IMR-90 (cell line): ENCODE data around the gene MRPL12. TPM values are rescaled to one million over a fixed set of nuclear protein-coding genes. Genes with fewer than 3 reads are reported as not detected.

ENCODE experiments used
- ATAC-seq: fragments of 200-7000 bp; cut with Tn5 transposase; 2 replicates; pipeline ENCODE4 v1.9.1; 2020; ENCODE audit warnings: low read depth, mild to moderate bottlenecking, moderate library complexity
- BruUV-seq: library from RNA; stranded (reverse); fragments of 400-500 nt; replicated peaks from 2 replicates; lab custom pipeline; 2021; lab: Mats Ljungman, UMichigan
- CTCF ChIA-PET: fragments of 300-600 bp; formaldehyde crosslinking; extraction: SDS; loops from one replicate; lab custom pipeline; 2021; ENCODE audit warnings: antibody characterized with exemption; lab: Yijun Ruan, JAX
- POLR2A ChIA-PET: fragments of 300-600 bp; sonication (Branson Sonifier 250); formaldehyde crosslinking; loops from one replicate; lab custom pipeline; 2022; ENCODE audit warnings: antibody characterized with exemption; ENCODE audit not compliant: unreplicated experiment; lab: Charles Lee
- DNase-seq: peaks from one replicate; pipeline ENCODE4 v3.0.0; 2013
- H2AFZ ChIP-seq: replicated peaks from 2 replicates; pipeline ENCODE3; 2013; ENCODE audit warnings: low read length, mild to moderate bottlenecking; ENCODE audit not compliant: poor library complexity
- H2AK5ac ChIP-seq: 2 replicates; pipeline ENCODE4 v1.6.1; 2013; ENCODE audit warnings: low read depth, low read length, inconsistent platforms
- H2AK9ac ChIP-seq: replicated peaks from 2 replicates; pipeline ENCODE3; 2013; ENCODE audit warnings: mild to moderate bottlenecking, low read depth, low read length, moderate library complexity; ENCODE audit not compliant: poor library complexity
- H2BK120ac ChIP-seq: 2 replicates; pipeline ENCODE4 v1.6.1; 2013; ENCODE audit warnings: low read depth, low read length, inconsistent platforms
- H2BK15ac ChIP-seq: 3 replicates; pipeline ENCODE4 v1.6.1; 2013; ENCODE audit warnings: low read depth, low read length, inconsistent platforms
- H2BK20ac ChIP-seq: 2 replicates; pipeline ENCODE4 v1.6.1; 2013; ENCODE audit warnings: low read depth, mild to moderate bottlenecking, inconsistent platforms, low read length, moderate library complexity
- H2BK5ac ChIP-seq: 2 replicates; pipeline ENCODE4 v1.6.1; 2013; ENCODE audit warnings: mild to moderate bottlenecking, low read depth, low read length, inconsistent platforms; ENCODE audit not compliant: poor library complexity, severe bottlenecking
- H3K14ac ChIP-seq: replicated peaks from 2 replicates; pipeline ENCODE4 v1.6.1; 2013; ENCODE audit warnings: low read depth, low read length, inconsistent platforms
- H3K18ac ChIP-seq: 2 replicates; pipeline ENCODE4 v1.6.1; 2013; ENCODE audit warnings: low read depth, low read length, control low read depth
- H3K23ac ChIP-seq: 2 replicates; pipeline ENCODE4 v1.6.1; 2013; ENCODE audit warnings: low read depth, low read length, inconsistent platforms
- H3K27ac ChIP-seq: 2 replicates; pipeline ENCODE4 v1.5.1; 2013; ENCODE audit warnings: mild to moderate bottlenecking, control low read depth, low read length; ENCODE audit not compliant: insufficient read depth
- H3K27me3 ChIP-seq: 2 replicates; pipeline ENCODE4 v1.6.1; 2013; ENCODE audit warnings: low read length; ENCODE audit not compliant: control insufficient read depth, insufficient read depth
- H3K36me3 ChIP-seq: 2 replicates; pipeline ENCODE4 v1.6.1; 2013; ENCODE audit warnings: low read length, mixed read lengths; ENCODE audit not compliant: control insufficient read depth, insufficient read depth
- H3K4ac ChIP-seq: 2 replicates; pipeline ENCODE4 v1.6.1; 2013; ENCODE audit warnings: low read depth, low read length, inconsistent platforms
- H3K4me1 ChIP-seq: 2 replicates; pipeline ENCODE4 v1.6.1; 2013; ENCODE audit warnings: low read length, mixed read lengths; ENCODE audit not compliant: control insufficient read depth, insufficient read depth
- H3K4me2 ChIP-seq: 2 replicates; pipeline ENCODE4 v1.6.1; 2013; ENCODE audit warnings: low read depth, mild to moderate bottlenecking, control low read depth, low read length, moderate library complexity
- H3K4me3 ChIP-seq: 2 replicates; pipeline ENCODE4 v1.5.1; 2013; ENCODE audit warnings: low read depth, mild to moderate bottlenecking, control low read depth, low read length, moderate library complexity; ENCODE audit not compliant: insufficient read depth
- H3K56ac ChIP-seq: 2 replicates; pipeline ENCODE4 v1.6.1; 2013; ENCODE audit warnings: low read length, inconsistent platforms; ENCODE audit not compliant: insufficient read depth; ENCODE audit errors: extremely low read depth
- H3K79me1 ChIP-seq, 2 experiments: 2 replicates each; pipeline ENCODE4 v1.6.1; 2013; ENCODE audit warnings: low read length in 2 of 2, inconsistent platforms in 1 of 2, low read depth in 1 of 2
- H3K9ac ChIP-seq: 2 replicates; pipeline ENCODE4 v1.6.1; 2013; ENCODE audit warnings: low read depth, low read length, control low read depth
- H3K9me1 ChIP-seq: 2 replicates; pipeline ENCODE4 v1.6.1; 2013; ENCODE audit warnings: low read length, inconsistent platforms; ENCODE audit not compliant: insufficient read depth
- H3K9me3 ChIP-seq: 2 replicates; pipeline ENCODE4 v1.6.1; 2013; ENCODE audit warnings: low read length; ENCODE audit not compliant: control insufficient read depth, insufficient read depth
- H4K20me1 ChIP-seq: 2 replicates; pipeline ENCODE4 v1.6.1; 2013; ENCODE audit warnings: low read length, inconsistent platforms; ENCODE audit not compliant: insufficient read depth
- H4K5ac ChIP-seq: 2 replicates; pipeline ENCODE4 v1.6.1; 2013; ENCODE audit warnings: mild to moderate bottlenecking, low read depth, low read length, control low read depth
- H4K8ac ChIP-seq, 2 experiments: 2 replicates each; pipeline ENCODE4 v1.6.1; 2013; ENCODE audit warnings: low read depth in 2 of 2, low read length in 2 of 2, control low read depth in 1 of 2, inconsistent platforms in 1 of 2
- H4K91ac ChIP-seq: 2 replicates; pipeline ENCODE4 v1.6.1; 2013; ENCODE audit warnings: low read depth, low read length, inconsistent platforms; ENCODE audit not compliant: insufficient read depth
- CEBPB ChIP-seq: IDR thresholded peaks from 2 replicates; pipeline ENCODE4 v1.6.1; 2012; ENCODE audit warnings: low read depth, low read length, improper control_type of control experiment
- ELK1 ChIP-seq: fragments of 150-350 bp; IDR thresholded peaks from 2 replicates; pipeline ENCODE4 v1.6.1; 2016; ENCODE audit warnings: low read depth, mild to moderate bottlenecking, low read length, moderate library complexity, borderline replicate concordance
- MAZ ChIP-seq: IDR thresholded peaks from 2 replicates; pipeline ENCODE4 v1.6.1; 2012; ENCODE audit warnings: low read depth, mild to moderate bottlenecking, low read length, improper control_type of control experiment, moderate library complexity, borderline replicate concordance
- NFE2L2 ChIP-seq: fragments of 150-350 bp; IDR thresholded peaks from 2 replicates; pipeline ENCODE4 v1.6.1; 2016; ENCODE audit warnings: low read depth, mild to moderate bottlenecking, low read length
- WGBS, 2 experiments: methylation state at CpG; one replicate each; pipeline versions ENCODE4 v1.1.5 to v1.1.7; 2013; ENCODE audit warnings: missing lambda C conversion rate in 2 of 2; ENCODE audit not compliant: insufficient read length in 1 of 2; ENCODE audit errors: extremely low coverage in 2 of 2; 5-methylcytosine and 5-hydroxymethylcytosine counted together
- dilution Hi-C: fragments of 300-500 bp; cut with HindIII; formaldehyde crosslinking; loops from one replicate; pipeline ENCODE4 v1.14.3; 2018; ENCODE audit warnings: low sequenced_read_pairs; ENCODE audit not compliant: unreplicated experiment
- in situ Hi-C: fragments of 300-500 bp; cut with MboI; formaldehyde crosslinking; loops from 3 replicates; pipeline ENCODE4 v1.14.3; 2019; ENCODE audit warnings: low sequenced_read_pairs, inconsistent platforms, mixed read lengths
- intact Hi-C: fragments of 100-400 bp; cut with micrococcal nuclease; formaldehyde crosslinking; loops from 2 replicates; pipeline ENCODE4 v1.10.0; 2022
- polyA plus RNA-seq, 3 experiments: library from polyadenylated mRNA; depleted of rRNA; stranded (reverse); fragments of >200 nt; gene quantifications; 2 replicates each; pipeline ENCODE4 v1.2.3, GENCODE V29; 2012; ENCODE audit warnings: low replicate concordance in 1 of 3
- total RNA-seq: library from RNA; depleted of rRNA; stranded (reverse); fragments of >200 nt; gene quantifications from 2 replicates; pipeline ENCODE4 v1.2.3, GENCODE V29; 2012
- TF ChIP-seq, protein P1 (sequence below): conservative IDR thresholded peaks from 2 replicates; pipeline ENCODE4 v1.5.1; 2012; ENCODE audit warnings: mild to moderate bottlenecking, low read depth, low read length, improper control_type of control experiment

The MRPL12 gene
- total and polyA plus RNA-seq, 2 of the 4 experiments (the other 2 are of a cell fraction) = 17.2 to 111 TPM

DNA sequence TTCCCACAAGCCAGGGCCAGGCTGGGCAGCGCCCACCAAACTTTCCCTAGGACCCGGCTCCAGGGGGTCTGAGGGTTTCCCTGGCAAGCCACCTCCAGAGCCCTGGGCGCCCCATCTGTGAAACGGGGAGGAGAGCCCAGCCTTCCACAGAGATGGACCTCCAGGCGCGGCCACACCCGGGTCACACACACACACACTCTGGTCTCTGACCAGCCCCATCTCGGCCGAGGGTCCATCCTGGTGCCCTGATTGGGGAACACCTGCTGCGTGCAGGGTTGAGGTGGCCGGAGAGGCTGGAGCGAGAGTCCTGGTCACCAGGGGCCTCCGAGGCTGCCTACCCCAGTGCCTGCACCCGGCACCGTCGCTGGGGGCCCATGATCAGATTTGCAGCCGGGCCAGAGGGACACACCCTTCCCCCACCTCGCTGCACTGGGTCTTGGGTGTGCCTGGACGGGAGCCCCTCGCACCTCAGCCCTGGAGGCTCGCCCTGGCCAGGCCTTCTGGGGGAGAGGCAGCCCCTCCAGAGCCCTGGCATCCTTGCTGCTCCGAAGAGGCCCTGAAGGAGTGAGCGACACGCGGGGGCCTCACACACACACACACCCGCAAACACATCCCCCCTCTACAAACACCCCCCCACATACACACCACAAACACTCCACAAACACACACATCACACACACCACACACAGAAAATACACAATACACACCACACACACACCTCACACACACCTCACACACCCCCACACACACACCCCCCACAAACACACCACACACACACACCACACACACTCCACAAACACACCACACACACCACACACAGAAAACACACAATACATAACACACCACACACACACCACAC, 38.7 kb downstream of the MRPL12 start:
- H3K27me3 ChIP-seq = peaks cover 4% of the 10 kb centered on the region; the same call in 1 of the 2 replicates
- no peak overlapping the region for H3K56ac ChIP-seq
- H3K18ac ChIP-seq = no peak overlapping the region
- no peak overlapping the region for H4K5ac ChIP-seq
- H2BK15ac ChIP-seq = no peak overlapping the region
- dilution Hi-C loops = no loop called here
- no peak overlapping the region for H3K23ac ChIP-seq
- H2BK20ac ChIP-seq = no peak overlapping the region
- peak overlapping the region; percentile 94 for H2BK5ac ChIP-seq
- no peak overlapping the region for H3K27ac ChIP-seq
- in situ Hi-C loops = no loop called here
- H3K4ac ChIP-seq = no peak overlapping the region
- no TSS peak for BruUV-seq
- no peak overlapping the region for H4K91ac ChIP-seq
- H2AFZ ChIP-seq = peak overlapping the region; percentile 32
- no peaks in the 10 kb centered on the region for H3K4me1 ChIP-seq
- no peaks in the 10 kb centered on the region for H4K20me1 ChIP-seq
- no CpG with 5 or more reads among the region's 26 CpGs for WGBS, 2 experiments
- intact Hi-C loops = no loop called here
- H3K4me2 ChIP-seq = no peak overlapping the region
- no peaks in the 10 kb centered on the region for H3K9me3 ChIP-seq
- ChIA-PET POLR2A (no interaction called here), CTCF (no interaction called here)
- no peak overlapping the region for H3K14ac ChIP-seq
- H3K9ac ChIP-seq = no peak overlapping the region
- no peak overlapping the region for H2AK5ac ChIP-seq
- no peak overlapping the region for H3K4me3 ChIP-seq
- no peaks in the 10 kb centered on the region for H3K79me1 ChIP-seq
- ATAC-seq = no peak
- TF ChIP-seq, protein P1, sequence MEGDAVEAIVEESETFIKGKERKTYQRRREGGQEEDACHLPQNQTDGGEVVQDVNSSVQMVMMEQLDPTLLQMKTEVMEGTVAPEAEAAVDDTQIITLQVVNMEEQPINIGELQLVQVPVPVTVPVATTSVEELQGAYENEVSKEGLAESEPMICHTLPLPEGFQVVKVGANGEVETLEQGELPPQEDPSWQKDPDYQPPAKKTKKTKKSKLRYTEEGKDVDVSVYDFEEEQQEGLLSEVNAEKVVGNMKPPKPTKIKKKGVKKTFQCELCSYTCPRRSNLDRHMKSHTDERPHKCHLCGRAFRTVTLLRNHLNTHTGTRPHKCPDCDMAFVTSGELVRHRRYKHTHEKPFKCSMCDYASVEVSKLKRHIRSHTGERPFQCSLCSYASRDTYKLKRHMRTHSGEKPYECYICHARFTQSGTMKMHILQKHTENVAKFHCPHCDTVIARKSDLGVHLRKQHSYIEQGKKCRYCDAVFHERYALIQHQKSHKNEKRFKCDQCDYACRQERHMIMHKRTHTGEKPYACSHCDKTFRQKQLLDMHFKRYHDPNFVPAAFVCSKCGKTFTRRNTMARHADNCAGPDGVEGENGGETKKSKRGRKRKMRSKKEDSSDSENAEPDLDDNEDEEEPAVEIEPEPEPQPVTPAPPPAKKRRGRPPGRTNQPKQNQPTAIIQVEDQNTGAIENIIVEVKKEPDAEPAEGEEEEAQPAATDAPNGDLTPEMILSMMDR = no peak
- no peak for TF ChIP-seq ELK1
- no peak for TF ChIP-seq NFE2L2
- TF ChIP-seq MAZ = no peak
- TF ChIP-seq CEBPB = no peak
- H2BK120ac ChIP-seq = no peak overlapping the region
- peak overlapping the region; percentile 61 for H2AK9ac ChIP-seq
- H4K8ac ChIP-seq = no peak overlapping the region
- DNase-seq = no peak
- no peaks in the 10 kb centered on the region for H3K9me1 ChIP-seq
- no peaks in the 10 kb centered on the region for H3K36me3 ChIP-seq
